Measurements from ENCODE around the gene ENPP3.
A peak's percentile ranks its signal among the peaks of the same experiment; 100 is the strongest.

ENPP3 gene

GRCh38 chr6:131636880-131637792 is at the start of gene ENPP3:
TSS of gene ENPP3 (plus strand) at chr6:131637302. CDS start at chr6:131637385, 83 bp downstream.
- no peak for DNase-seq (ENCODE audit: low spot score)

GRCh38 chr6:131587909-131588308 is 49.2 kb upstream of the ENPP3 start:
- no peak for DNase-seq (ENCODE audit: low spot score)

- no peak for DNase-seq (ENCODE audit: low spot score)
These were observed 48.5 kb upstream of the ENPP3 start for GRCh38 chr6:131588643-131589042.

GRCh38 chr6:131592935-131593334 is 44.2 kb upstream of the ENPP3 start:
- no peak for DNase-seq (ENCODE audit: low spot score)

GRCh38 chr6:131594074-131594473 is 43.0 kb upstream of the ENPP3 start:
- no peak for DNase-seq (ENCODE audit: low spot score)

GRCh38 chr6:131597446-131597845 is 39.7 kb upstream of the ENPP3 start:
- DNase-seq (ENCODE audit: low spot score) = peak; percentile 21

GRCh38 chr6:131600716-131601115 is 36.4 kb upstream of the ENPP3 start:
- no peak for DNase-seq (ENCODE audit: low spot score)

GRCh38 chr6:131602781-131603312 is 34.3 kb upstream of the ENPP3 start:
- peak; percentile 66 for DNase-seq (ENCODE audit: low spot score)

GRCh38 chr6:131613296-131613925 is 23.7 kb upstream of the ENPP3 start:
- no peak for DNase-seq (ENCODE audit: low spot score)

GRCh38 chr6:131615275-131615674 is 21.8 kb upstream of the ENPP3 start:
- DNase-seq (ENCODE audit: low spot score) = no peak

GRCh38 chr6:131627724-131628682 is 9.1 kb upstream of the ENPP3 start, which contains the start of gene MED23:
TSS of gene MED23 (minus strand) at chr6:131628242. CDS start at chr6:131628049, 193 bp downstream.
- DNase-seq (ENCODE audit: low spot score) = peak; percentile 92

- DNase-seq (ENCODE audit: low spot score) = no peak
These were observed 8.4 kb upstream of the ENPP3 start for GRCh38 chr6:131628726-131629125.

GRCh38 chr6:131629651-131630050 is 7.5 kb upstream of the ENPP3 start:
- no peak for DNase-seq (ENCODE audit: low spot score)

GRCh38 chr6:131631625-131632289 is 5.3 kb upstream of the ENPP3 start:
- no peak for DNase-seq (ENCODE audit: low spot score)

GRCh38 chr6:131635384-131636340 is 1.4 kb upstream of the ENPP3 start:
- no peak for DNase-seq (ENCODE audit: low spot score)

GRCh38 chr6:131638013-131638412 is 911 bp downstream of the ENPP3 start:
- DNase-seq (ENCODE audit: low spot score) = no peak

GRCh38 chr6:131640100-131640499 is 3.0 kb downstream of the ENPP3 start:
- DNase-seq (ENCODE audit: low spot score) = no peak

GRCh38 chr6:131640576-131640975 is 3.5 kb downstream of the ENPP3 start:
- DNase-seq (ENCODE audit: low spot score) = no peak

- no peak for DNase-seq (ENCODE audit: low spot score)
These were observed 4.5 kb downstream of the ENPP3 start for GRCh38 chr6:131641554-131641953.

- no peak for DNase-seq (ENCODE audit: low spot score)
These were observed 5.5 kb downstream of the ENPP3 start for GRCh38 chr6:131642565-131642964.
